B cell (primary cell): ENCODE measurements around the gene FAM53B.

Experiments
- EZH2 ChIP-seq: IDR thresholded peaks from 2 replicates; pipeline ENCODE4 v1.6.1; 2012; ENCODE audit warnings: borderline replicate concordance, low read depth, mild to moderate bottlenecking, moderate library complexity, low read length; ENCODE audit not compliant: insufficient read depth, poor library complexity, severe bottlenecking
- TF ChIP-seq, protein P1 (sequence below): fragments of 200-600 bp; IDR thresholded peaks from one replicate; pipeline ENCODE4 v1.8.0; 2022; ENCODE audit warnings: antibody characterized with exemption, mild to moderate bottlenecking

DNA sequence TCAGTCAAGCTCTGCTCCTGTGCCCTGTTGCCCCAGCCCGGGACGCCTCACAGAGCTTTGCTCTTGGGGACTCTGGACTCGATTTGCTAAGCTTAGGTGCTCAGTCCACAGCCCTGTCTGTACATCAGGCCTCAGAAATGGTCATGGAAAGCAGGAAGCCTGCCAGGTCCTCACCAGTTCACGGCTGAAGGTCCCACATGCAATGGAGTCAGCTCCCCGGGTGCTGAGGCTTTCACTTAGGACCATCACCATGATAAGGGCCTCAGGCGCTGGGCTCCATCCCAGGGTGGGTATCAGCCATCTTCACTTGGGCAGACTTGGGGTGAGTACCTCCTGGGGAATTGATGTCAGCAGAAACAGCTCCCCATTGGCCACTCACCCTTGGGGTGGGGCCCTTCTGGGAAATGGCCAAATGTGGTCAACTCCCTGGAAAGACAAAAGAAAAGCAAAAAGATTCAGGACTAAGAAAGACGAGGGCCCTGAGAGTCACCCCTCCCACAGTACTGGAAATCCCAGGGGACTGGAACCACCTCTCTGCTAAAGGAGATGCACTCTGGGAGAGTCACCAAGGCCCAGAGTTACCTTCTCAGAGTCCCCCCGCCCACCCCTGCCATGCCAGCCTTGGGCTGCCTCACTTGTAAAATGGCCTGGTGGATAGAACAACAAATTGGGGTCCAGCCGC lies 37.6 kb downstream of the FAM53B start:
- TF ChIP-seq, protein P1, sequence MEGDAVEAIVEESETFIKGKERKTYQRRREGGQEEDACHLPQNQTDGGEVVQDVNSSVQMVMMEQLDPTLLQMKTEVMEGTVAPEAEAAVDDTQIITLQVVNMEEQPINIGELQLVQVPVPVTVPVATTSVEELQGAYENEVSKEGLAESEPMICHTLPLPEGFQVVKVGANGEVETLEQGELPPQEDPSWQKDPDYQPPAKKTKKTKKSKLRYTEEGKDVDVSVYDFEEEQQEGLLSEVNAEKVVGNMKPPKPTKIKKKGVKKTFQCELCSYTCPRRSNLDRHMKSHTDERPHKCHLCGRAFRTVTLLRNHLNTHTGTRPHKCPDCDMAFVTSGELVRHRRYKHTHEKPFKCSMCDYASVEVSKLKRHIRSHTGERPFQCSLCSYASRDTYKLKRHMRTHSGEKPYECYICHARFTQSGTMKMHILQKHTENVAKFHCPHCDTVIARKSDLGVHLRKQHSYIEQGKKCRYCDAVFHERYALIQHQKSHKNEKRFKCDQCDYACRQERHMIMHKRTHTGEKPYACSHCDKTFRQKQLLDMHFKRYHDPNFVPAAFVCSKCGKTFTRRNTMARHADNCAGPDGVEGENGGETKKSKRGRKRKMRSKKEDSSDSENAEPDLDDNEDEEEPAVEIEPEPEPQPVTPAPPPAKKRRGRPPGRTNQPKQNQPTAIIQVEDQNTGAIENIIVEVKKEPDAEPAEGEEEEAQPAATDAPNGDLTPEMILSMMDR = no peak
- no peak for TF ChIP-seq EZH2
